HG02943 (cell line): ENCODE results near the gene ABCC2.

ENCODE experiments used
- ATAC-seq: cut with Tn5 transposase; IDR thresholded peaks from one replicate; pipeline ENCODE4 v1.9.1; 2021; ENCODE audit warnings: mild to moderate bottlenecking, low read depth, moderate library complexity; ENCODE audit not compliant: unreplicated experiment

The ABCC2 gene

DNA sequence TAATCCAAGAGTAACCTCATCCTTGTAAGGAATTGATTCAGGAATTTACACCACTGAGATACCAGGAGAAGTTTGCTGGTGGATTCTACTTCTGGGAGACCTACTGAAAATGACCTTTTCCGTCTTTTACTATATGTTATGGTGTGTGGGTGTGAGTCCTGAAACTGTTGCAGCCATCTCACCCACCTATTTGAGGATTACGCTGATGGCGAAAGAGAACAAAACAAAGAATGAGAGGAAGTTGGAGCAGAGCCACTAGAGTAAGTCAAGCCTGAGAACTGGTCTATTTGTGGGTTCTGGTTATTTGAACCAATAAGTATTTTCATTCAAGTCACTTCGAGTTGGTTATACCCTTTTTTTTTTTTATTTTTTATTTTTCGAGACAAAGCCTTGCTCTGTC, 12.7 kb upstream of the ABCC2 start:
- no peak for ATAC-seq

DNA sequence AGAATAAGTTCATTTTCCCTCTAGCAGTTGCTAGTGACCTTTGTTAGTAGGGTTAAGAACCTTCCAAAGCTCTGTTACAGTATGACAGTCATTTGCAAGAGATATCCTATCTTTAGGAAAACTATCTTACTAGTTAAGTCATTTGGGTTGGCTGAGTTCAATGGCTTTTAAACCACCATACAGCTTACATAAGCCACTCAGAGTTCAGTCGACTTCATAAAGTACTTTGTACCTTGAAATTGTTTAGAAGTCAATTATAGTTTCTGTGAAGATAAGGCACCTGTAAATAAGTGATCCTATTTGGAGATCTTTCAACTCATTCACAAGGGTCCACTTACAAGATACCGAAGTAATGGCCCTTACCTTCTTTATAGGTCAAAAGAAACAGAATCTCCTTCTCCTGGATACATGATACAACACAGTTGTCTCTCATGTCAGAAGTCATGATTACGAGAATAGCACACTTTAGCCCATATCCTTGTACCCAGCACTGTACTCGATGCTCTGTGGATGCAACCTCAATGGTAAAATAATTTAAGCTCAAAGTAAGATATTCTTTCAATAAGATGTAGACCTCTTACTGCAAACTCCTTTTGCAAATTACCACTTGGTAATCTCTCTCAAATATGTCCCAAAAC, 11.9 kb upstream of the ABCC2 start:
- no peak for ATAC-seq

DNA sequence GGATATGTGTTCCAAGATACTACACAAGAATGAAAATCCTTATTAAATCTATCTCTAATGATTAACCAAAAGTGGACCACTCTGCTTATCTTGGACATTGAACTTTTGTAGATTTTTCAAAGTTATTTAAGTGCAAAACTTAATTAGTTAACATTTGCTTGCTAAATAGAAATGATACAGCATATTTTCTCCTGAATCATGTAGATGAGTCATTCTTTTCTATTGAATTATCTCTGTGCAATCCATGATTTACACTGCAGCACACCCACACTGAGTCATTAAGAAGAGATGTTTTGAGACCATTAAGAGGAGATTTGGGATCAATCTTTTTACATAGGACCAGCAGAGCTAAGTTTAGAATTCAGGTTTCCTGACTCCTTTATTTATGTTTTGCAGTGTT, 6.6 kb upstream of the ABCC2 start:
- ATAC-seq: no peak

GRCh38 chr10:99777918-99778714, 4.3 kb upstream of the ABCC2 start:
- no peak for ATAC-seq

GRCh38 chr10:99779335-99779734, 3.1 kb upstream of the ABCC2 start:
- ATAC-seq: no peak

GRCh38 chr10:99781734-99782429, 558 bp upstream of the ABCC2 start:
- ATAC-seq: no peak

GRCh38 chr10:99784016-99784726, 1.7 kb downstream of the ABCC2 start:
- ATAC-seq: no peak

GRCh38 chr10:99784727-99785441, 2.4 kb downstream of the ABCC2 start:
- ATAC-seq: no peak

- ATAC-seq: no peak
Measured at GRCh38 chr10:99785646-99786045, 3.2 kb downstream of the ABCC2 start.

DNA sequence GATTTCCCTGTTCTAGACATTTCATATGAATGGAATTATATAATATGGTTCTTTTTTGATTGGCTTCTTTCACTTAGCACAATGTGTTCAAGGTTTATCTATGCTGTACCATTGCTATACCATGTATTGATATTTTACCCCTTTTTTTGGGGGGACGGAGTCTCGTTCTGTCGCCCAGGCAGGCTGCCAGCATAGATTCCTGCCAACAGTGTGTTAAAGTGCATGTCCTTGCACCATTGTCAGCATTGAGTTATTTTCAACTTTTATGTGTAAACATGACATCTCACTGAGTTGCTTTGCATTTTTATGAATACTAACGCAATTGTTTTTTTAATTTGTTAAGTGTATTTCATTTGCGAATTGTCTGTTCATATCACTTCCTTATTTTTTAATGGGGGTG, 4.9 kb downstream of the ABCC2 start:
- ATAC-seq: no peak

DNA sequence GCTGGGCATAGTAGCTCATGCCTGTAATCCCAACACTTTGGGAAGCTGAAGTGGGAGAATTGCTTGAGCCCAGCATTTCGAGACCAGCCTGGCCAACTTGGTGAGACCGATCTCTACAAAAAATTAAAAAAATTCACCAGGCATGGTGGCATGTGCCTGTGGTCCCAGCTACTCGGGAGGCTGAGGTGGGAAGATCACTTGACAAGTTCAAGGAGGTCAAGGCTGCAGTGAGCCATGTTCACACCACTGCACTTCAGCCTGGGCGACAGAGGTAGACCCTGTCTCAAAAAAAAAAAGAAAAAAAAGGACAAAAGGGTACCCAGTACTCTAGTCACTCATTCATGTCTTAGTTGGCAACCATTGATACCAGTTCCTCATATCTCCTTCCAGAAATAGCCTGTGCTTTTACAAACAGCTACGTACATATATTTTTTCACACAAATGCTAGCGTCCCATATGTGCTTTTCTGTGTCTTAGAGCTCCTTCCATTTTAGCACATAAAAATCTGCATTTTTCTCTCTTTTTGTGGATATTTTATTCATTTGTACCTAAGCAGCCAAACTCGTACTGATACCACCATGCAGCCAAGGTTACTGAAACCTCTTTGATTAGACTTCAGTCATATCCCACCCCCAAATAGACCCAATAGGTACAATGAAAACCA, 5.5 kb downstream of the ABCC2 start:
- no peak for ATAC-seq

DNA sequence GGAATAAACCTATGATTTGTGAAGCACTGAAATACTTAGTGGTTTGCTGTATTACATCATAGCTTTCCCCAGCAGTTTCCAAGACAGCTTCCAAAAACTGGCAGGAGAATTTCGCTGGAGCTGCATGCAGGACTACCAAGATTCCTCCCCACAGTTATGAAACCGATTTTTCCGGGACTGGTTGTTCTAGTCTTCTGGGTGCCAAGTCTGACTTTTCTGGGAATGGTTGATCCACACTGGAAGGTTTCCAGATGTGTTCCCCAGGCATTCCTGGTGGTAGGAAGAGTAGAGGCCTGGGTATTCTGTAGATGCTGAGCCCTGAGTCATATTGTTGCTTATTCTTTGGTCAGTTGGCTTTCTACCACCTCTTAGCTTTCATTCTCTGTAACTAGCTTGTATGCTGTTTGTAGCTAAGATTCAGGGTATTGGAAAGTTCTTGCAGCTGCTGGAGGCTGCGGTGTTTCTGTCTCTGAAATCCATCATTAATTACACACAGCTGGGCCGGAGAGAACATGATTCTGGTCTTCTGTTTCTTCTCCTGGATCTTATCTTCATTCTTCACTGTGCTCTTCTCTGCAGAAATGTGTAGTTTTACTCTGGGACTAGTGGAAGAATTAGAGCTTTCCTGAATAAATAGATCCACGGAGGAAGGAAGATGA, 6.3 kb downstream of the ABCC2 start:
- no peak for ATAC-seq

GRCh38 chr10:99791831-99792230, 9.4 kb downstream of the ABCC2 start:
- no peak for ATAC-seq

GRCh38 chr10:99793819-99794218, 11.4 kb downstream of the ABCC2 start:
- no peak for ATAC-seq

- ATAC-seq: no peak
Measured at GRCh38 chr10:99796928-99797327, 14.5 kb downstream of the ABCC2 start.

GRCh38 chr10:99798031-99798430, 15.6 kb downstream of the ABCC2 start:
- no peak for ATAC-seq

GRCh38 chr10:99798920-99799319, 16.5 kb downstream of the ABCC2 start:
- ATAC-seq: no peak

GRCh38 chr10:99799613-99800012, 17.2 kb downstream of the ABCC2 start:
- ATAC-seq: no peak

GRCh38 chr10:99804471-99804870, 22.0 kb downstream of the ABCC2 start:
- ATAC-seq: no peak
